Measurements from ENCODE around the gene CA7.
A peak's percentile ranks its signal among the peaks of the same experiment; 100 is the strongest.

The CA7 gene

GRCh38 chr16:66871840-66872239 lies 27.6 kb downstream of the CA7 start:
- TF ChIP-seq, protein P1, sequence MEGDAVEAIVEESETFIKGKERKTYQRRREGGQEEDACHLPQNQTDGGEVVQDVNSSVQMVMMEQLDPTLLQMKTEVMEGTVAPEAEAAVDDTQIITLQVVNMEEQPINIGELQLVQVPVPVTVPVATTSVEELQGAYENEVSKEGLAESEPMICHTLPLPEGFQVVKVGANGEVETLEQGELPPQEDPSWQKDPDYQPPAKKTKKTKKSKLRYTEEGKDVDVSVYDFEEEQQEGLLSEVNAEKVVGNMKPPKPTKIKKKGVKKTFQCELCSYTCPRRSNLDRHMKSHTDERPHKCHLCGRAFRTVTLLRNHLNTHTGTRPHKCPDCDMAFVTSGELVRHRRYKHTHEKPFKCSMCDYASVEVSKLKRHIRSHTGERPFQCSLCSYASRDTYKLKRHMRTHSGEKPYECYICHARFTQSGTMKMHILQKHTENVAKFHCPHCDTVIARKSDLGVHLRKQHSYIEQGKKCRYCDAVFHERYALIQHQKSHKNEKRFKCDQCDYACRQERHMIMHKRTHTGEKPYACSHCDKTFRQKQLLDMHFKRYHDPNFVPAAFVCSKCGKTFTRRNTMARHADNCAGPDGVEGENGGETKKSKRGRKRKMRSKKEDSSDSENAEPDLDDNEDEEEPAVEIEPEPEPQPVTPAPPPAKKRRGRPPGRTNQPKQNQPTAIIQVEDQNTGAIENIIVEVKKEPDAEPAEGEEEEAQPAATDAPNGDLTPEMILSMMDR (IDR thresholded peaks at IDR 0.05; ENCODE audit: low read depth, low read length, missing control alignments), result no peak
- H3K4me3 ChIP-seq (replicated peaks; ENCODE audit: low read depth, low read length), result no peak overlapping the region
- DNase-seq (ENCODE audit: extremely low read depth, low read depth), result no peak

GRCh38 chr16:66872559-66872942 lies 28.3 kb downstream of the CA7 start:
- TF ChIP-seq, protein P1 (IDR thresholded peaks at IDR 0.05; ENCODE audit: low read depth, low read length, missing control alignments), result no peak
- H3K4me3 ChIP-seq (replicated peaks; ENCODE audit: low read depth, low read length), result peak overlapping the region; percentile 49
- DNase-seq (ENCODE audit: extremely low read depth, low read depth), result no peak

DNA sequence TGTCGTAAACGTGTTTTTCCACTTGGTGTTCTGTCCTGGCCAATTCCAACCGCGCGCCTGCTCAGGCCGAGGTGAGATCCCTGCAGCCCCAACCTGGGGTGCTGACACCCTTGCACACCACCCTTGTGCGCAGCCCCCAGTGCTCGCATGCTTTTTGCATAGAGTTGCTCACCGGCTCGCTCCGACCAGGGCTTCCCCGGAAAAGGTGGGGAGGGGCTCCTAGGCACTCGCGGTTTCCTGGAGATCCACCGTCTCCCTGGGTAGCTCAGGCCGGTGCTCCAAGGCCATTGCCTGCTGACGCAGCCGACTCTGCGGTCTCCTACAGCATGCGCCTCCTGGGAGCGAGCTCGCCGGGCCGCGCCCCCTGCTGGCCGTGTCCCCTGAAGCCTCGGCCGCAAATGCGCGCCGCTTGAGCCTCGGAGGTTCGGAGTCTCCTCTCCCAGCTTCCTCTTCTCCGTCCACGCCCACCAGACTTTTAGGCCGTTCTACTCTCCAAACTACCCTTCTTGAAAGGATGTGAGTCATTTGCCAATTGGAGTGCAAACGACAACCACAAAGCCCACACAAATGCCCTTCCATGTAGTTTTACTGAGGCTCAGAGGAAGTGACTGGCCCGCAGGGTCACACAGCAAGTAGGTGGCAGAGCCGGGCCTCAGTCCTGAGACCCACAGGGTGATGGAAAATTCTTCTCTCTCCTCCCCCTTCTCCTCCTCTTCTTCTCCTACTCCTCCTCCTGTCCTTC lies 28.9 kb downstream of the CA7 start:
- peak; percentile 100 for DNase-seq (ENCODE audit: extremely low read depth, low read depth)
- TF ChIP-seq, protein P1 (IDR thresholded peaks at IDR 0.05; ENCODE audit: low read depth, low read length, missing control alignments), result peak; percentile 98
- peak overlapping the region; percentile 49 for H3K4me3 ChIP-seq (replicated peaks; ENCODE audit: low read depth, low read length)

GRCh38 chr16:66873685-66874055 lies 29.5 kb downstream of the CA7 start:
- H3K4me3 ChIP-seq (replicated peaks; ENCODE audit: low read depth, low read length), result no peak overlapping the region
- TF ChIP-seq, protein P1 (IDR thresholded peaks at IDR 0.05; ENCODE audit: low read depth, low read length, missing control alignments), result no peak
- no peak for DNase-seq (ENCODE audit: extremely low read depth, low read depth)

DNA sequence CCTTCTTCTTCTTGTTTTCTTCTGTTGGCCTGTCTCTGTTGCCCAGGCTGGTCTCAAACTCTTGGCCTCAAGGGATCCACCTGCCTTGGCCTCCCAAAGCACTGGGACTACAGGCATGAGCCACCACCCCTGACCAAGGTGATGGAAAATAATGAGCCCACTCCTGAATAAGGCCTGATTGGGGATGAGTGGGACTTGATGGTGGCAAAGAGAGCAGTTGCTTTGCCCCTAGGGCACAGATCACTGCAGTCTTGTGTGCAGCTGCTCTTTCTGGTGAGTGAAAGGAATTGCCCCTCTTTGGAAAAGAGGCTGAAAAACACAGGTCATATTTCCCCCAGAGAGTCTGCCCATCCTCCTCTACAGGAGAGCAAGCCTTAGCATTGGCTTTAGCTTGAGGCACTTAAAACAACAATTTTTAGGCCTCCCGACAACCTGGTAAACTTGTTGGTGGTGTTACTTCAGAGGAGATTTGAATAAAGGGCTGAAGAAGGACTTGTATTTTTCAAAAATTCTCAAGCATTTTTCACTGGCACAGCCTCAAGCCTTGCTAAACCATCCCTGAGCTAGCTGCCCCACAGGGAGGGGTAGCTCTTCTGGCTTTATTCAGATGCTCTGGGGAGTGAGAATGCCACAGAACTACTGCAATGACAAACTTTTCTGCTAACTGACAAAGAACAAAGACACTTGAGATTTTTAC lies 30.0 kb downstream of the CA7 start:
- DNase-seq (ENCODE audit: extremely low read depth, low read depth), result no peak
- TF ChIP-seq, protein P1 (IDR thresholded peaks at IDR 0.05; ENCODE audit: low read depth, low read length, missing control alignments), result no peak

GRCh38 chr16:66878067-66878466 lies 33.9 kb downstream of the CA7 start:
- H3K4me3 ChIP-seq (replicated peaks; ENCODE audit: low read depth, low read length), result no peak overlapping the region
- DNase-seq (ENCODE audit: extremely low read depth, low read depth), result no peak
- TF ChIP-seq, protein P1 (IDR thresholded peaks at IDR 0.05; ENCODE audit: low read depth, low read length, missing control alignments), result no peak

More for the DNA sequence above, 30.0 kb downstream of the CA7 start:
- no peak overlapping the region for H3K4me3 ChIP-seq (replicated peaks; ENCODE audit: low read depth, low read length)
